ENCODE measurements around the gene HOXB9.

The HOXB9 gene

DNA sequence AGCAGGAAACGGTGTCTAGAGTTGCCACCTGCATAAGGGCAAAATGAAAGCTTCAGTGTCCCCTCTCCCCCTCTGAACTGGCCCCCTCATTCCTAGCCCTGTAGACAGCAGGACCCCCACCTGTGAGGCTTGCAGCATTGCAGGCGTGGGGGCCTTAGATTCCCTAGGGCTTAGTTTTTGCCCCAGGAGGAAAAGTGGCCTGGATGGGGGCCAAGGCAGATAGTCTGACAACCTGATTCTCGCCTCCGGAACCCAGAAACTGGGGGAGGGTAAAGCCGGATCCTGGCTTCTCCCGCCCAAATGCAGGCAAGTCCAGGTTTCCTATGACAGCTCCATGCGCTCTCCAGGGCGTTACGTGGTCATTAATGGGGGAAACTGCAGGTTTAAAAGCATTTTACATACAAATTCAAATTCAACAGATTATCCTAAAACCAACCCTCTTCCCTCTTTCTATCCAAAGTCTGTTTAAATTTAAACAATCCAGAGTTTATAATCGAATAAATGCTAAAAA lies 20.7 kb downstream of the HOXB9 start:
- DNase-seq (ENCODE audit: insufficient read length, low spot score) = no peak
- FAIRE-seq = no peak
- no peak for TF ChIP-seq POLR2A (IDR thresholded peaks at IDR 0.05; ENCODE audit: low read depth, low read length)

DNA sequence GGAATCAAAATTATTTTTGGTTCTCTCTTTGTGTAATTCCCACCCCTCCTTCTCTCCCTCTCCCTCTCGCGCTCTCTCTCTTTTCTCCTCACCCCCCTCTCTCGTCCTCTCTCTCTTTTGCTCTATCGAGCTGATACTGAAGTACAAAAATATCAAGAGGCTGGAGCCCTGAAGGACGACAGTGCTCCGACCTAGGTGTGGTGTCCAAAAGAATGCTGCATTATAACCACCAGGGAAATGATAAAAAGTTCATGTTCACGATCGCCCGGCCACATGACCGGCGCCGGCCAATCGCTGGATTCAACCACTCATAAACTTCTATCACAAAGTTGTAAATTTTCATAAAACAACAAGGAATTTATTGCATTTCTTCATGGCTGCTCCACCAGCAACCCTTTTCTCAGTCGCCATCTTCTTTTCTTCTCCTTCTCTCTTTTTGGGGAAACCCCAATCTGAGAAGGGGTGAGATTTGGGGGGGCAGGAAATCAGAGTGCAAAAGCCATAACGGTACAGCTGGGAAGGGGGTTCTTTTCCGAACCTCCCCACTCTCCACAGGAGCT lies 21.3 kb downstream of the HOXB9 start, which contains the start of gene HOXB6:
HOXB6 (minus strand) TSS at position 217 of the 560 bp plus-strand sequence. CDS start 6,836 bp downstream, outside the sequence.
- FAIRE-seq (no peak), DNase-seq (ENCODE audit: insufficient read length, low spot score) (no peak)
- peak; percentile 75 for TF ChIP-seq POLR2A (IDR thresholded peaks at IDR 0.05; ENCODE audit: low read depth, low read length)

DNA sequence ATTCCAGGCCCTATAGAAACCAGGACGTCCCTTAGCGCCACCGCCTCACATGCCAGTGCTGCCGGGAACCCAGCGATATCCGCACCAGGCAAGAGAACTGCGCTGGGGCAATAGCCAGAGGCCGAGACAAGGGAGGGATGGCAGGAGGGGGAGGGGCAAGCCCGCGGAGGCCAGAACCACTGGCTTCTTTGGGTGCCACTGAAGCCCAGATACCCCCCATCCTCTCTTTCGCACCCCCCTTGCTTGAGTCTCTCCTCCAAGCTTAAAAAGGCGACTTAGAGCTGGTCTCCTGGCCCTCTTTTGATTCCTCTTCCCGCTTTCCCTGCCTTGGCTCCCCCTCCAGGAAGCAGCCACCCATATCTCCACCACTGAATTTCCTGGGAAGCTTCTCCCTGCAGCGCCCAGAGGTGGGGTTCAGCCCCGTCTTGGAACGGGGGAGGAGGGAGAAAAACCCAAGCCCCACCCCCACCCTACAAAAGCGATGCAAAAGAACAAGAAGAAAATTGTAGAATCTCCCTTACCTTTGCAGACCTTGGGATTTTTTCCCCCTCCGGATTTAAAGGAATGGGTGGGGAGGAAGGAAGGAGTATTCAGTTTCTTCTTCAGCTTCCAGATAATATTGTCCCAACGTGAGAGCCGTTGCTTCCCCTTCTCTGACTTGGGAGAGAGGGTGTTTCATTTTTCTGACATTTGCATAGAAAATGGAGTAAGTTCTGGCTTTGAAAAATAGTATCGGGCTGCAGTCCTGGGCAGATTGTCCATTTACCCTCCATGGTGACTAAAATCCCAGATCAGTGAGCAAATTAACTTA lies 22.0 kb downstream of the HOXB9 start:
- TF ChIP-seq POLR2A (IDR thresholded peaks at IDR 0.05; ENCODE audit: low read depth, low read length) = peak; percentile 34; the same call in 1 of the 2 replicates
- DNase-seq (ENCODE audit: insufficient read length, low spot score) (no peak), FAIRE-seq (no peak)

DNA sequence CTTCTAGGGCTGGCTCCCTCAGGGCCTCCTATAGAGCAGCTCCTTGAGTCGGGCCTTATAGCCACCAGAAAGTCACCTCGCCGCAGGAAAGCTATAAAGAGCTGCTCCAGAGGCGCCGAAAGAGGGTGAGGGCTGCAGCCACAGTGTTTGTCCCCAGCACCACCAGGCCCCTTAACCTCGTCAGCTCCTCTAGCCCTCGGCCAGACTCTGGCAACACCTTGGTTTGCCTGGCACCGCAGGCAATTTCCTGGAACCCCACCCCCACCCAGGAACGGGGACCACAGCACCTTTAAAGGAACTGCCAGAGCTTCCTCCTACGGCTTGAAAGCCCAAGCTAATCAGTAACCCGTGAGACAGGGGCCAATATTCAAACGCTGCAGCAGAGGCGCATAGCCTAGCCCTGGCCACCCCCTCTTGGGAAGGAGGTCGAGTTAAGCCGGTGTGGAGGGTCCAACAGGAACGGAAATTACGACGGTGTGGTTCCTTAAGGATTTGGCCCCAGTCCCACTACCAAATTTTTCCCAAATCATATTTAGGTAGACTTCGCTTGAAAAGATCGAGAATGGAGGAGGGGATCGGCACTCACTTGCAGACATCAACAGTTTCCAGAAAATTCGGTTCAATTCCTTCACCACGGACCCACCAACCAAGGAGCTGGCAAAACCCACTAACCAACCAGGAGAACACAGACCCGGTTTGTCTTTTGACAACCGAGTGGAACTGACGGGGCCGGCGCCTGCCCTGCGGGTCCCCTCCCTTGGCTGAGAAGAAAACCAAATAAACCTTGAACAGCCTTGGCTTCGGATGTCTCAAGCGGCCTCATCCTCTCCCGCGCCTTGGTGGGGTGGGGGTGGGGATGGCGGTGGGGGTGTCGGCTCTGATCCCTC lies 24.4 kb downstream of the HOXB9 start:
- DNase-seq (ENCODE audit: insufficient read length, low spot score) (no peak), FAIRE-seq (no peak)
- no peak for TF ChIP-seq POLR2A (IDR thresholded peaks at IDR 0.05; ENCODE audit: low read depth, low read length)

DNA sequence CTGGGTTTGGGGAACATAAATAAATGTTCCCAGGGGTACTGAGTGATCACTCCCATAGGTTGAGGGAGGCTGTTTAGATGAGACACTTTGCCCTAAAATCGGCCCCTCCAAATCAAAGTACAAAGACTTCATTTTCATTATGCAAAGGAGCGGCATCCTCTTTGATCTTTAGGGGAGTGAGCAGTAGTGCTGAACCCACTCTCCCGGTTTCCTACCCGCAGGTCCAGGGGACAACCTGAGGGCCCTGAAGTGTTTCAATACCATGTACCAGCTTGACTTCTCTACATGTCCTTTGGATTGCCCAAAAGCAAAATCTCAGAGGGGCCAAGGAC lies 25.0 kb downstream of the HOXB9 start:
- FAIRE-seq (no peak), DNase-seq (ENCODE audit: insufficient read length, low spot score) (no peak)
- TF ChIP-seq POLR2A (IDR thresholded peaks at IDR 0.05; ENCODE audit: low read depth, low read length) = no peak

DNA sequence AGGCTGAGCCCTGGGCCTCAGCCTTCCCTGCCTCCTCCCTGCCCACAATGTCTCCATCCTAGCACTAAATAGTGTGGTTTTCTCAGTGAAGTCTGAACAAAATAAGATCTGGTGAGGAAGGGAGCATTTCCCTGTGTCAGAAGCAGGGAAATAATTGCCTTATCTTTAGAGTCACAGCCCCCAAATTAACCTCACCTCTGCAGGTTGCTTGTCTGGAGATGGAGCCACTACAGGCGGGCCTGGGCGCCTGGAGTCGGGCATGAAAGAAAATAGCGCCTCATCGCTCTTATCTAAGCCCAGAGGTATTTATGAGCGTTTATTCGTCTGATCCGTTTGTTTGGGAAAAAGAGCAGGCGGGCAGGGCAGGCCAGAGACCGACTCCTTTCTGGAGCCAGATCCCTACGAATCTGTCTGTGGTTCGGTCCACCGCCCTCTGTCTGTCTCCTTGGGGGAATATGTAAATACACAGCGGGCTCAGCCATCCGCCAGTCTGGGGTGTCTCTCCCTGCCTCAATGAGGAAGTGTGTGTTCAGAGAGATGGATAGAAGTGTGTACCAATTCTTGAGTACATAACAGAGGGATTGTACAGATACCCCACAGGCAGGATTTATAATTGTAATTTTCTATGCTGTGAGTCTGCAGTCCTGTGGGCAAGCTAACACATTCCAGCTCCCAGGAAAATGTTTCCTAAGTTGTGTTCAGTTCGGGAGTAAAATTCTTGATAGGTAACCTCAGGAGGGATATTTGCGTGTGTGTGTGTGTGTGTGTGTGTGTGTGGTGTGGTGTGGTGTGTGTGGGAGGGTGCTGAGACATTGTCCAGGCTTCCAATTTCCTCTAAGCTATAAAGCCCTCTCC lies 25.7 kb downstream of the HOXB9 start:
- DNase-seq (ENCODE audit: insufficient read length, low spot score) (no peak), FAIRE-seq (no peak)
- TF ChIP-seq POLR2A (IDR thresholded peaks at IDR 0.05; ENCODE audit: low read depth, low read length) = no peak

DNA sequence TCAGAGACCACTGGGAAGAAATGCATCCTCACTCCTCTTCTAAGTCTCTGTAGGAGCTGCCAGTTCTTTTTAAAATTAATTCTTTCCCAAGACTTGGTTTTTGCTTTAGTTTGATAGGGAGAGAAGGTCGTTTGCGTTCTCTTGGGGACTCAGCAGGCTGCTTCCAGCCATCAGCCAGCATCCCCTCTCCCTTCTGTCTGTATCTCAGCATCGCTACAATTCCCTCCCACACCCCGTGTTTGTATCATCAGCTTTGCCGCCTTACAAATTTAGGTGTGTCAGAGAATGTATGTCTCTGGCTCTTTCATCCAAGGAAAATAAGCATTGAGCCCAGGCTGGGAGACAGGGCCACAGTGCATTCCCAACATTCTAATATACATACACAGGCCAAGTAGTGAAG lies 26.8 kb downstream of the HOXB9 start:
- DNase-seq (ENCODE audit: insufficient read length, low spot score) (no peak), FAIRE-seq (no peak)
- TF ChIP-seq POLR2A (IDR thresholded peaks at IDR 0.05; ENCODE audit: low read depth, low read length) = no peak

DNA sequence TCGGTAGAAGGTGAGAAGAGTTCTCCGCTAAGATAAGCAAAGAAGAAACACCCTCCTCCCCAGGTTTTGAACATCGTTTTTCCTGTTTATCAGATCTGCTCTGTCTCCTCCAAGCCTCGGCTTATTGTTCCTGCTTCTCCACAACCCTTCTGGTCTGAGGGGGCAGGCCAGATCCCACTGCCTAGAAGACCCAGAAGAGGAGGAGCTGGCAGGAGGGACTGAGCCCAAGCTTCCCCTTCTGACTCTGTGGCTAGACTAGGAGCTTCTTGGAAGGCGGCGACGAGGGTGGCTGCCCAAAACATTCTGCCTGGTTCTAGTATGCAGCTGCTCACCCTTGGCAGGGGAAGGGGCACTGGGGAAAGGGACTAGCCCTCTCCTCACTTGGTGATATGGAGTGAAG lies 27.4 kb downstream of the HOXB9 start:
- DNase-seq (ENCODE audit: insufficient read length, low spot score) (no peak), FAIRE-seq (no peak)
- TF ChIP-seq POLR2A (IDR thresholded peaks at IDR 0.05; ENCODE audit: low read depth, low read length) = no peak

DNA sequence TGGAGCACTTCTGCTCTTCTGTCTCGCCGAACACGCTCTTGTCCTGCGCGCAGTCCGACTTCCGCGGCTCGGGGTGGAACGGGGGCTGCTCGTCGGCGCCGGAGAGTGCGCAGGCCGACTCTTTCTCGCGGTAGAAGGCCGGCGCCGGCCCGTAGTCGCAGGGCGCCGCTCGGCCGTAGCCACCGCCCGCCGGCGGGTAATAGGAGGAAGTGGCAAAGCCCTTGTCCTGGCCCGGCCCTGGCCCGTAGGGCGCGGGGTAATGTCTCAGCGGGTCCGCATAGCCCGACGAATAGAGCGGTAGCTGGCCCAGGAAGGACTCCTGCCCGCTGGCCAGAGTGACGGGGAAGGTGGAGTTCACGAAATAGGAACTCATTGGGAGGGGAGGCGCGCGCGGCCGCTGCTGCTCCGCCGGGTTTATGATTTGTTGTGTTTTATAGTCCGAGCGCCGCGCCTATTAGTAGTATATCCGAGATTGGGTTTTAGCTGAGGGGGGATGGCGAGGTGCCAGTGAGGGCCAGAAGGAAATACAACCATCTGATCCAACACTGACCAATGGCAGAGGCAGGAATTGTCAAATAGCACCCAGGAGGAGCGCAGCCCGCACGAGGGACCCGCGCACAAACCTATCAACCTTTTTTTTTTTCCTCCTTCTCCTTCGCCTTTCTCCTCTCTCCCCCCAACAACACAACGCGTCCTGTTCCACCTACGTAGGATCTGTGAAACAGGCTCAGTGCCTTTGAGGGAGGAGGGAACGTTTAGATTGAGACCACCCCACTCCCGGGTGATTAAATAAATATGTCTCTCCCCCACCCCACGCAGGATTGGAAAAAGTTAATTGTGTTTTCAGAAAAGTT lies 28.2 kb downstream of the HOXB9 start:
- DNase-seq (ENCODE audit: insufficient read length, low spot score) = no peak
- no peak; the same call in 1 of the 2 replicates for TF ChIP-seq POLR2A (IDR thresholded peaks at IDR 0.05; ENCODE audit: low read depth, low read length)
- no peak for FAIRE-seq

DNA sequence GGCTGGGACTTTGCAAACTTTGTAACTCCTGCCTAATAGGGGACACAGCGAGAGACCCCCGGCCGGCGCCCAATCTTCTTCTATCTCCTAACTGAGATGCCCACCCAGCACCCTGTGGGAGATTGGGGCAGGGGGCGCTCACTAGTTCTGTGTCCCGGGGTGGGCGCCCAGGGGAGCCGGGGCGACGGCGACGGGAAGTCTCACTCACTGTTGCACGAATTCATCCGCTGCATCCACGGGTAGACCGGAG lies 28.7 kb downstream of the HOXB9 start:
- DNase-seq (ENCODE audit: insufficient read length, low spot score) = no peak
- FAIRE-seq = no peak
- TF ChIP-seq POLR2A (IDR thresholded peaks at IDR 0.05; ENCODE audit: low read depth, low read length) = no peak

DNA sequence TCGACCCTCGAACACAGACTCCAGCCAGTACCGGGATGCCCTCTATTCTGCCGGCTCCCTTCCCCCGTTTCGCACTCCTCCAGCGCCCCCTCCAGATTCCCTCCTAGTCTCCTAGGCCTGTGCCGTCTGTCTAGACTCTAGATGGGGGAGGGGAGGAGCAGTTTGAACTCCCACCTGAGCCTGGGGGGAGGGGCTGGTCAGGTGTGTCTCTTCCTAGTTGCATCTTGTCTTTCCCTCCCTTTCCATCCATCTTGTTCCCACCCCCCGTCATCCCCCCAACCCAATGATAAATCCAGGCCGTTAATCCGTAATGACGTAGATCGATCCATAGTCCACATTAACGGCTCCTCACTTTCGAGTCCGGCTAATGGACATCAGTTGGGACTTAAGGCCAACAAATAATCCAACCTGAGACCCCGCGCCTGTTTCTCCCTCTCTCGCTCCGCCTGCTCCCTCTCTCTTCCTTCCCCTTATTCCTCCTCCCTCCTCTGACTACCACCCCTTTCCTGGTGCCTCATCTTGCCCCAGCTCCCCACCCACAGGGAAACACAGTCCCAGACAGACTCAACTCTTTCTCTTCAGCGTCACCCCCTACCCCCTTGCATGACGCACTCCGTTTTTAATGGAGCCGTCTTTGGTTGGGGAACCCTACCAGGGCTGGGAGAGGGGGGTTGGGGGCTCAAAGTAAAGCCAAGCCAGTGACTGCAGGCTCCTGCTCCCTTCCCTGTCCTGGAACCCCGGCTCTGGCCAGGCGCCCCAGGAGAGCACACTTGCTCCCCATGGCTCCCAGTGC lies 29.2 kb downstream of the HOXB9 start:
- peak; percentile 26; the same call in 1 of the 2 replicates for TF ChIP-seq POLR2A (IDR thresholded peaks at IDR 0.05; ENCODE audit: low read depth, low read length)
- FAIRE-seq (no peak), DNase-seq (ENCODE audit: insufficient read length, low spot score) (no peak)

All from H54 (cell line).